ENCODE data around the gene AKAP7.

AKAP7 gene

DNA sequence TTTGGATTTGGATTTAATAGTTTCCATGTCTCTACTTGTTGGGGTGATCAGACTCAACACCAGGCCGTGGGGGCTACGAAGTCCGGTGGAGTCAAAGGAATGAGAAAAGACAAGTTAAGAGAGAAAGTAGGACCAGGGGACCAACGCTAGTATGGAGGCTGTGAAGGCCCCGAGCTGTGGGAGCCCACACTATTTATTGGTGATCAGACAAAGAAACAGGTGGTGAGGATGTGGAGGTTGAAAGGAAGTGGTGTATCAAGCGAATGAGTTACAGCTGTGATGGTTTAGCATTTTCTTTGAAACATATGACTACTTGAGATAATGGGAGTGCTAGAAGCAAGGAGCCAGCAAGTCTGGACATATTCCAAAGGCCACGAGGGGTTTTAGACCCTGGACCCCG is 62.4 kb downstream of the AKAP7 start:
- no peak for FAIRE-seq
- DNase-seq (ENCODE audit: low spot score): no peak

DNA sequence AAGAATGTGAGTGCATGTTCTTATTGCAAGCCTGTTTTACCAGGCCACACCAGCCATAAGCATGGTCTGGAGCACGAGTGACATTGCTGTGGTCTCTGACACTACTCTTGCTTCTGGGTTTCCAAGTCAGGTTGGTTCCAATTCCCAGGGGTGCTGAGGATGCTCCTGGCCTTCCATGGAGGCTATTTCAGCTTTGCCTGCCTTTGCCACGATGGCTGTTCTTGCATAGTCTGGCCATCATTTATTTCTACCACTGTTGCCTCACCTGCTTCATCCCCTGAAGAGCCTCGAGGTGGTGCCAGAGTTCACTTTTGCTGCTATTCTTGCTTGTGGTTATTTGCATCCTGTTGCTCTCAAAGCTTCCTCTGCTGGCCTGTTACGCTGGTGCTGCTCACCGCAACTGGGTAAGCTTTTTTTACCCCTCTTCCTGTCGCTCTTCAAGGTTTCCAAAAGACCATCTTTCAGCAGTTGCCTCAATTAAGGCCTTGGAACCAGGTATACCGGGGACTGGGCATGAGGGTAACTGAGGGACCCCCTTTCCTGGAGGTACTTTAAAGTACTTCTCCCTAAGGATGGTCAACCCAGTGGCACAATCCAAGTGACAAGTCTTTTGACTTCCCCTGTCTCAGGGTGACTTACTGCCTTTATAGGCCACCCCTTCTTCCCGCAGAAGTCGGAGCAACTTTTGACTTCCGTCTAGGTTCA is 64.5 kb downstream of the AKAP7 start:
- FAIRE-seq (no peak), DNase-seq (ENCODE audit: low spot score) (peak; percentile 48)

DNA sequence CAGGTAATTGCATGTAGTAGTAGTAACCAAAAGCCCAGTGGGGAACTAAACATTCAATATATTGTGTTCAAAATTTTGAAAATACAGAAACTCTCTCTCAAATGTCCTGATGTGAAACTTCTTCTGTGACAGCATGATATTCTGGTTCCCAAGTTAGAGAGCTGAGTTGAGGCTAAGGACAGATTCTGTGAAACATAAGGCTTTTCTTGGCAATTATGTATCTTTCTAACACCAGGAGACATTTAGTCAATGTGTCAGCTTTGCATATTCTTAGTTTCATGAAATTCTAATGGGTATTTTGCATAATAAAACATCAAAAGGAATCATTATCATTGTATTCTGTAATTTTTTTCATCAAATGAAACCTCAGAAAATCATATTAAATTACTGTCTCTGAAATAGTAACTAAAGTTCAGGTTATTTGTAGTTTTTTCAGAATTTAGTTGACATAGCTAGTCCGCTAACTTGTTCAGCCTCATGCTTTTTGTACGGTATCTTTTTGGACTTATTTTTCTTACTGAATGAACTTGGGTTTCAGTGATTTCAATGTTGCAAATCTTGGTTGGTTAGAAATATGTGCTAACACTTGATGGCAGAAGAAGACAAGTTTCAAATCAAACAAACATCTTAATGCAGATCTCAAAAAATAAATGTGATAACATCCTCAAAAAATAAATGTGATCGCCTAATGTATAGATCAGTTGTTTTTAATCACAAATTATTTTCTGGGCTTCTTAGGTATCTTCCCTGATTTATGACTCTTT is 70.4 kb downstream of the AKAP7 start:
- FAIRE-seq (no peak), DNase-seq (ENCODE audit: low spot score) (no peak)

DNA sequence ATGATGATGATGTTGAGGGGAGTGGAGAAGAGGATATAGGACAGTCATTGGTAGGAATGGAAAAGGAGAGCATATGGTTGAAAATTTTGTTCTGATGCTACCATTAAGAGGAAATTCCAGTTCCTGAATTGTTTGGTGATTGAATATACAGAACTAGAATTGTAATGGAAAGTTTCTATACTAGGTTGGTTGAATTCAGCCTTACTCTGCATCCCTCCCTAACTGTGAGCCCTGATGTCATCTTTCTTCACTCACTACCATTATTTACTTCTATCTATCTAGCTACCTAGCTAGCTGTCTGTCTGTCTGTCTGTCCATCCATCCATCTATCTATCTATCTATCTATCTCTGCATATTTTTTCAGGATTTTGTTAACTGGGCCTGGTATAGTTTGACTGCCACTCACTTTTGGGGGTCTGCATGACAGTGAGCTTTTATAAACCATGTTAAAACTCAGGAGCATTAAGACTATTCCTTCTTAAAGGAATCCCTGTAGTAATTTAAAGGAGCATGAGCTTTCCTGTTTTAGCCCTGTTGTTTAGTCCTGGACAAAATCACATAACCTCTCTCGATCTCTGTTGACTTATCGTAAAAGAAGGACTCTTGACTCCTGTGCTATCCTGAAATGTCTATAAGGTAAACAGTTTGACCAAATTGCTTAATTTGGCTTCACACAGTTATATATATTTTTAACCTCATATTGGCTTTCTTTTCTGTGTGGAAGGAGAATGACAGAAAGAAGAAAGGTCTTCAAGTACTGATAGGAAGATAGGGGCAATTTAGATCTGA is 71.4 kb downstream of the AKAP7 start:
- FAIRE-seq: no peak
- no peak for DNase-seq (ENCODE audit: low spot score)

DNA sequence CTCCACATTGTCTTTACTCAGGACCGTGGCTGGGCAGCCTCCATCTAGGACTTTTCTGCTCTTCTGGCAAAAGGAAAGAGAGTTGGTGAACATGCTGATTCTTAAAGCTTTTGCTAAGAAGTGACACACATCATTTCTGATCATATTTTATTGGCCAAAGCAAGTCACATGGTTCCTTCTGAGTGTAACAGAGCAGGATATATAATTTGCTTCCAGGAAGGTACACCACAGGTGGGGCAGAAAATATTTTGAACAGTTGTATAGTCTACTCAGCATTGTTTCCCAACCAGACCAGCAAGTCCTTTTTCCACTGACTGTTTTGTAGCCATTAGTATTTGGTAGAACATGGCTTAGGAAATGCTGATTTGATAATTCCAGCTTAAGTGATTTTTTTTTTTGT is 73.5 kb downstream of the AKAP7 start:
- no peak for DNase-seq (ENCODE audit: low spot score)
- no peak for FAIRE-seq

DNA sequence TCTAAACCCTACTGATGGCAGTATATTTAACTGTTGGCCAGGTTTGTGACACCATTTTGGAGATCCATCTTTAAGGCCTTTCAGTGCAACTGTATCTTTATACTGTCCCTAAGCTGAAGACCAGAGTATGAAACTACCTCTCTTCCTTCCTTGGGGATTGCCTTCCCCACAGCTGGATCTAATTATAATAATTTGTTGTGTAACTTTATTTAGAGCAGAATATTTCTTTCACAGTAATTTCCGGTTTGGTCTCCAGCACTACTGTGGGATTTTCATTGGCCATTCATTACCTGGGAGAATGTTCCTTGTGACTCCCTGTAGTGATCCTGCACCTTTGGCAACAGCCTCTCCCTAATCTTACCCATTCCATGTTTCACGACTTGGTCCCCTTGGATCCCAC is 75.2 kb downstream of the AKAP7 start:
- no peak for DNase-seq (ENCODE audit: low spot score)
- FAIRE-seq: no peak

DNA sequence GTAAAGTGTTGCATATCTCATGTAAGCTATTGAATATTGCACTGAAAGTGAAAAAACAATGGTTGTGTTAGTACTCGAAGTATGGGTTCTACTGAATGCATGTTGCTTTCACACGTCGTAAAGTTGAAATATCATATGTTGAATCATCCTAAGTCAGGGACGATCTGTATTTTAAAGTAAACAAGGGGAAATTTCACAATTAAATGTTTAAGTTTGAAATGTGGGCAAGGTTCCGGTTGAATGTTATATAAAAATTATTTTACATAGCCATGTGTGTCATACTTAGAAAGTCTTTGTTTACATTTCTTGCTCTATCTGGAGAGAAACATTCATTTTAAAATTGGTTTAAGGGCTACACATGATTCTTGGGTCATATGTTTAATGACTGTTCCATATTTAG is 76.8 kb downstream of the AKAP7 start:
- DNase-seq (ENCODE audit: low spot score) (no peak), FAIRE-seq (no peak)

DNA sequence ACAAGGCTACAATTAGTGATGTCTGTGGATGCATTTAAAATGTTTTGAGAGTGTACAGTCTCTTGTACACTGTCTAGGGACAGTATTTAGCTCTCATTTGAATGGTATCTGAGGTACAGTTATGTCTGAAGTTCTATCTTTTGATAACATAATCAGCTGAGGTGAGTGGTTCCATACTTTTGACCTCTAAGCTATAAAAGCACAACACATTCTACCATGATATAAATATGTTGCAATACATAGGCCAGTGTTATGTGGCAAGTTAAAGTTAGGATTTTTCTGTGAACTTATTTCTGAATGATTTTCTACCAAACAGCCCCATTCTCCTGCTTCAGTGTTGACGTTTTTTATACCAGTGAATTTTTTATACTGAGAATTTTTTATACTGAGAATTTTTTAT is 77.6 kb downstream of the AKAP7 start:
- DNase-seq (ENCODE audit: low spot score) (no peak), FAIRE-seq (no peak)

DNA sequence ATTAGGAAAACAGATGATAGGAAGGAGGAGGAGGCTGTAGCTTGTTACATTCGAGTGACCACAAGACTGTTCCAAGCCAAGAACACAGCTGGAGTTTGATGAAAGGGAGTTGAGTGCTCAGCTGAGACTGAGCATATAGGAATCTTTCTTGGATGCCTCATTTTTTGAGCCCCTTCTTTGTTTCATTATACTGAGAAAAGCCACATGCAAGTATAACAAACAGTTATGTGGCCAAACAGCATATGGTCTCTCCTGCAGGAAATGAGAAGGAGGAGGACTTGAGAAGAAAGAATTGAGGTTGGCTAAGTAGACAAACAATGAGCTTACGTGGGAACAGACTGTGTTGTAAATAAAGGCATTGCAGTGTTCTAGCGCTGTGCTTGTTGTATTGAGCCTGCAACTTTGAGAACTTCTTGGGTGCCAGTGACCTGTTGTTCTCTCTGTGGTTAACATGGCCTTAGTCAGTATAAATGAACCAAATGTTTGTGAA is 78.3 kb downstream of the AKAP7 start:
- FAIRE-seq (no peak), DNase-seq (ENCODE audit: low spot score) (no peak)

DNA sequence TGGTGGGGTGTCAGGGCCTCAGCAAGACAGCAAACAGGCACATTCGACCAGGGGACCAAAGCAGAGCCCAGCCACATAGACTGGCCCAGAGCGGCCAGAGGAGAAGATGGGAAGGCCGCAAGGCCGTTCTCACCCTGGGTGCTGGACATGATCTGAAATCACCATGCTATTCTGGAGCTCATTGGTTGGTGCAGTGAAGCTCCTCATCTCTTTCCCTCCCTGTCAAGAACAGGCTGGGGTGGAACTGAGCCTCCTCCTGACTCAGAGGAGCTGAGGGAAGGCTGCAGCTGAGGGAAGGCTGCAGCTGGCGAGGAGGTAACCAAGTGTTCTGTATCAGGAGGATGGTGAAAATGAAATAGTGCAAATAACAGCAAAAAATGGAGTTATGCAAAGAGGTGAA is 80.0 kb downstream of the AKAP7 start:
- FAIRE-seq (no peak), DNase-seq (ENCODE audit: low spot score) (no peak)

DNA sequence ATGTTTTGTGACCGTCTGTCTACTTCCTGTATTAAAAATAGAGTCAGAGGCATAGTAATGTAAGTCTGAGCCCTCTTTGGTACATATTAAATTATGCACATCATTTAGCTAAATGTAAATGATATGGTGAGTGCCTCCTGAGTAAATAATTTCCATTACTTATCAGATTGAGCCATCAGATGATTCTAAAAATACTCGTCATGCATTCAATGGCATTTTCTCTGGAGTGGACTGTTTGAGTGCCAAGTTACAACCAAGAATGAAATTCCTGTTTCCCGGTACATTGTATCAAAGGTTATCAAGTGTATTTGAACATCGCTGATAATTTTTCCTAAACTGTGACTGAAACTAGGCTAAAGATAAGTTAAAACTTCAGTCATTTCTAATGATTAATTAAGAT is 81.0 kb downstream of the AKAP7 start:
- no peak for FAIRE-seq

DNA sequence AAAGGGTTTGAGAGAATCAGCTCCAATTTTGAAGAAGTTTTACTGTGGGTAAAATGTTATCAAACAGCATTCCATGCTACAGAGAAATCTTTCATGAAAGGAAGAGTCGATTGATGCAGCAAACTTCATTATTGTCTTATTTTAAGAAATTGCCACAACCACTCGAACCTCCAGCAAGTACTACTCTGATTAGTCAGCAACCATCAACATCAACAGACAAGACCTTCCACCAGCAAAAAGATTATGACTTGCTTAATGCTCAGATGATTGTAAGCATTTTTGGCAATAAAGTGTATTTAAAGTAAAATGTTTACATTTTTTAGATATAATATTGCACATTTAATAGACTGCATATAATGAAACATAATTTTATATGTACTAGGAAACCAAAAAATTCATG is 87.5 kb downstream of the AKAP7 start:
- no peak for FAIRE-seq

More for the DNA sequence above, 81.0 kb downstream of the AKAP7 start:
- DNase-seq (ENCODE audit: low spot score): no peak

DNA sequence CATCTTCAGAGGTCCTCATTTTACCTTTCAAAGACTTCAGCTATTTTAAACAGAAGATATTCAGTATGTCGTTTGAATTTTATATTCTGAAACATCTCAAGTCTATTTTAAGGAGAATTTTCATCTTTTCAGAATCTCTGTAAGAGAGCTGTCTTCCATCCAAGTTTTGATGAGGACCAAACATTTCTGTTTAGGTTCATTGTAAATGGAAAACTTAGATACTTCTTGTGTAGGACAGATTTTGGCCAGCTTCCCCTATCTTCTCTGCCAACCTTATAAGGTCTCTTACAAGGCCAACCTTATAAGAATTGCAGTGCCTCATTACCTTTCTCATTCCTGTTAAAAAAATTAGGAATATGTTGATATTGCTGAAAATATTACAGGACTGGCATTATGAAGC is 88.1 kb downstream of the AKAP7 start:
- DNase-seq (ENCODE audit: low spot score): no peak
- FAIRE-seq: no peak

More for the DNA sequence above, 87.5 kb downstream of the AKAP7 start:
- no peak for DNase-seq (ENCODE audit: low spot score)

DNA sequence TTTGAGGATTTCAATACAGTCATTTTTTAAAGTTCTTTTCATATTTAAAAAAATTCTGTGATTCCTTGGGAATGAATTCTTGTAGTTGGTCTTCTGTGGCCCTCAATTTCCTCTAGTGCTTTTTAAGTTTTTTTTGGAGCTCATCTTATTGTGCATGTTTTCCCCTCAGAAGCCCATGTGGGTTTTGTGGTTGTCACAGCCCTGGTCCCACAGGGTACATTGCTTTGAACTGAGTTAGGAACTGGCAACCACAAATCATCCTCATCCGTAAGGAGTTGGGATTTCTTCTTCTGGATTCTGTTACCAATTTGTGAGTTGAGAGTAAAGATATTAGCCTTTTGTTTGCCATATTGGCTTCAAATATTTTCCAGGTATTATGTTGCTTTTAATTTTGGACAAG is 89.9 kb downstream of the AKAP7 start:
- DNase-seq (ENCODE audit: low spot score) (no peak), FAIRE-seq (no peak)

DNA sequence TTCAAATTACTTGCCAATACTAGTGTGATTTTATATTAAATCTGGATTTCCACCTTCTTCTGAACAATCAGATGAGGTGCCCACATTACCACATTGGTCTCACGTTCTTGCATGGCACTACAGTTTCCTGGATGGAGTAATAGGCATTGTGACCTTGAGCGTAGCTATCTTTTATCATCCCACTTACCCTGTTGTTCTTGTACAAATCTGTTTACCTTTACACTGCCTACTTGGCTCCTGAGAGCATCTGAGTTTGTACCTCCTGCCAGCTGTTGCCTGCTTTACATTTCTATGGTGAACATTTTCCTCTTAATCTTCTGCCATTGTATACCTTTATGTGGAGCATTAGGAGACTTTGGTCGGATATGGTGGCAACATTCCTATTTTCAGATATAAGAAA is 90.7 kb downstream of the AKAP7 start:
- FAIRE-seq: no peak

DNA sequence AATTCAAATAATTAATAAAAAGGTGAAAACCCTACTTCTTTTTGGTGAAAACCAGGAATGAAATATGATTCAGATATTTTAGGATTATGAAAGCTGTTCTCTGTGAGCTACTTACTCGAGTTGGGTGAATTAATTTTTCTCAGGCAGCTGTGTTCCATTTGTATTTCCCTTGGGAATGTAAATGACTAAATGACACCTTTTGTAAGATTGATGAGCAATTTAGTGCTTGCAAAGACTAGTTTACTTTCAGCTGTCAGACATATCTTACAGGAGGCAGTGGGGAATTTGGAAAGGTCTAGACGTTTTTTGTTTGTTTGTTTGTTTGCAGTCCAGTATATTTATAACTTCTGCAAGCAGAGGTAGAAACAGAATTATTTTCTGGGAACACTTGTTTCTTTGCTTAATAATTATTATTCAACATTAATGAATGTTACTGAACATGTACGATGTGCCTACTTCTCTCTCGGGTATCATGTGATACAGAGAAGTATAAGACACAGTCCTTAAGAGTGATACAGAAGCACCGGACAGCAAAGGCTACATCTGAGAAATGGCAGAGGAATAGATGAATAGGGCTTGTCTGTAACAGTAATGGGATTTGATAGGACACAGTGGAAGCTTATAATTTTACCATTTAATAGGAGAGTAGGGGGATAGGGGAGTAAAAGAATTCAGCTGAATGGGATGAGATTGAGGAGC is 91.3 kb downstream of the AKAP7 start:
- DNase-seq (ENCODE audit: low spot score) (no peak), FAIRE-seq (no peak)

More for the DNA sequence above, 90.7 kb downstream of the AKAP7 start:
- DNase-seq (ENCODE audit: low spot score): no peak

DNA sequence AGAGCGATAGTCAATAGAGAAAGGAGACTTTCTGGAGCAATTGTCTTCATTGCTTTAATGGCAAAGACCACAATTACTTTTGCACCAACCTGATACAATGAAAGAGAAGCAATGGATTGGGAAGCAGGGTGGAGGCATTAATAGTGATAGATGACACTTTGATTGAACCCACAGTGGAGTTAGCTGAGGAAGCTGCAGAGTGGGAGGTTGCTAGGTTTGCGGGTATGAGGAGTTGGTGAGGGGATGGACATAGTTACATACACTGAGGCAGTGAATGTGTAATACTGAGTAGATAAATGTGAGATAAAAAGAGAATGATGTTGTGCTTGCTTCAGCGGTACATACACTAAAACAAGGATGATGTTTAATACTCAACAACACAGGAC is 91.9 kb downstream of the AKAP7 start:
- no peak for FAIRE-seq
- DNase-seq (ENCODE audit: low spot score): no peak

DNA sequence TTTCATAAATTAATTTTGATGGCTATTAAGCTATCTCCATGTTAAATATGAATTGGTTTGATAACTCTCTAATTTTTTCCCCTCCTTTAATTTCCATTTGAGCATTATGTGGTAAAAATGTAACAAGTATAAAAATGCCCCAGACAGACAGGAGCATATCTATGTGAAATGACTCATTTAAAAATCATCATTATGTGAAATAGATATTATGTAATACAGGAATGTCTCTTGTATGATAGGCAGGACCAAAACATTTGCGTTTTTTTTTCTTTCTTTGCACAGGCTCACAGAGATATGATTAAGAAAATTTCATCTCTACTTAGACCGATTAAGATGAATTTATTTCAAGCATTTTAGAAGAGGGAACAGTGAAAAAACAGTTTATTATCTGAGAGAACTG is 95.8 kb downstream of the AKAP7 start:
- FAIRE-seq: no peak

DNA sequence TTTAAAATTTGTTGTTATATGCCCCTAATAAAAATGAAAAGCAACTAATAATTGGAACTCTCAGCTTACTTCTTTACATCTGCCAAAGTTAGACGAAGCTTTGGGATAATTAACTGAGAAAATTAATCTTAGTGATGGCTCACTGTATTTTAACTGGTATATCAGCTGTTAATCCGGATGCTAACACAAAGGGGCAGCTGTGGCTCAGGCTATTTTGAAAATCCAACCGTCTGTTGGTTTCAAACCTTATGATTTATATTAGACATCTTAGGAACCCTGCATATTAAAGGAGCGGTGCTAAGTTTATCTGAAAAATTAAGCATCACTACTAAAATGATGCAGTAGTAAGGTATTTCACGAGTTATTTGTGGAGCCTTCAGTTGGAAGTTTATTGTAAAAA is 96.6 kb downstream of the AKAP7 start:
- no peak for FAIRE-seq
- DNase-seq (ENCODE audit: low spot score): no peak

More for the DNA sequence above, 95.8 kb downstream of the AKAP7 start:
- DNase-seq (ENCODE audit: low spot score): no peak

DNA sequence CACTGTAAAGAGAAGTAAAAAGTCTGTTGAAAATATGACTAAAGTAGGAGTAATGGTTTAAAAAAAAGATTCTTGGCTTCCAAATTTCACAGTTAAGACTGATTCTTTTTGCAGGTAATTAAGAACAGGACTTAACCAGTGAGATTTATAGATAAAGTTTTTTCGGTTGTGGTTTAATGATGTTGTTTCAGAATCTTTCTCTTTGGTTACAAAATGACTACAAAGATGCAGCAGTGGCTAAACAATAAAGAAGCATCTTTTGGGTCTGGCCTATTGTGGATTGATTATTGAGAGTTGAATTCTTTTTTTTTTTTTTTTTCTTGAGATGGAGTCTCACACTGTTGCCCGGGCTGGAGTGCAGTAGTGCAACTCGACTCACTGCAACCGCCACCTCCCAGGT is 109.7 kb downstream of the AKAP7 start:
- FAIRE-seq: no peak
- DNase-seq (ENCODE audit: low spot score): no peak

DNA sequence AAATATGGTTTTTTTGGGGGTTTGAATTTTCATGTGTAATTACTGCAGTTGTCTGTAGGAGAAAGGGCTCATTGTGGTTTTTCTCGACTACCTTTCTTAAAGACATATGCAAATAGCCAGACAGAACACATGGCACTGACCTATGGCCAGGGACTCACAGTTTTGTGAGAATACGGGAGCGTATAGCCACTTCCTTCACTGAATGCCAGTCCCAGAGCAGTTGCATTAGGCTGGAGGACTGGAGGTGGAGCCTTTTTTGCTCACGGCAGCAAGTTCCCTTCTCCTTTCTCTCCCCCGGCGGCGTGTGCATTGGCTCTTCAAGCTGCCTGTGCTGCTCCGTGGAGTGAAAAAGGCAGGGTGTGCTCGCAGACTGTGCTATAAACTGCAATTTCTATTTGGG is 114.9 kb downstream of the AKAP7 start:
- DNase-seq (ENCODE audit: low spot score) (no peak), FAIRE-seq (no peak)

DNA sequence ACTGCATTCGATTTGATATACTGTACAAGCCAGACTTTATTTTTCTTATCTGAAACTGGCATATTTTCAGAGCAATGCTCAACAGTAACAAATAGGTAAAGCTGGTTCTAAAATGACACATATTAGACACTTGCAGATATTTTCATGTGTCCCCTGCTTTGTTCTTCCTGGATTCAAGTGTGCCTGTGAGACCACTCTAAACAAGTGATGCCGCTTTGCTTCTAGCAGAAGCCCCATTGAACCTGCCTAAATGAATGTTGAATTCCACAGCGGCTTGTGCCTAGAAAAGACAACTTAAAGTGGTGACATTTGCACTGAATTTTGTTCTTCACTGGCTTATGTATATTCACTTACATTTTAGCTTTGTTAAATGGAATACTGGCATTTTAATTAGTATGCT is 115.7 kb downstream of the AKAP7 start:
- FAIRE-seq (no peak), DNase-seq (ENCODE audit: low spot score) (no peak)

Measured in RCC 7860 (cell line).